SK-N-SH (cell line): Measurements from ENCODE around the gene HM13. TPM values are rescaled to one million over a fixed set of nuclear protein-coding genes. Genes with fewer than 3 reads are reported as not detected.

Source experiments
- CTCF ChIA-PET: fragments of 300-600, 350-600 bp; formaldehyde crosslinking; extraction: SDS; loops from one replicate; lab custom pipeline; 2021; lab: Yijun Ruan, JAX
- POLR2A ChIA-PET: fragments of 350-600 bp; sonication (Branson Sonifier 250); formaldehyde crosslinking; extraction: SDS; loops from one replicate; lab custom pipeline; 2020; ENCODE audit warnings: antibody characterized with exemption, inconsistent platforms; lab: Yijun Ruan, JAX
- DNase-seq: peaks from one replicate; pipeline ENCODE4 v3.0.0; 2012
- H2AFZ ChIP-seq: fragments of 200-600 bp; sonication (generic); 2 replicates; pipeline ENCODE4 v1.8.1; 2016; ENCODE audit warnings: antibody characterized with exemption, mild to moderate bottlenecking, low read depth
- H3F3A ChIP-seq: fragments of 200-600 bp; sonication (generic); replicated peaks from 2 replicates; pipeline ENCODE3; 2016; ENCODE audit warnings: antibody characterized with exemption, mild to moderate bottlenecking; ENCODE audit not compliant: insufficient read depth
- H3K27ac ChIP-seq, 2 experiments: fragments of 200-500 bp in 1 of 2; fragments of 200-600 bp in 1 of 2; sonication (Bioruptor generic) in 1 of 2; sonication (generic), shearing (Covaris generic) in 1 of 2; 2 replicates each; pipeline versions ENCODE4 v1.5.1 to v1.6.1; 2014 to 2016; ENCODE audit warnings: low read depth in 2 of 2, inconsistent platforms in 1 of 2, low read length in 1 of 2, mild to moderate bottlenecking in 1 of 2, mixed read lengths in 1 of 2
- H3K27me3 ChIP-seq: fragments of 200-600 bp; sonication (generic), shearing (Covaris generic); 2 replicates; pipeline ENCODE4 v1.6.1; 2016; ENCODE audit warnings: mixed run types; ENCODE audit not compliant: insufficient read depth
- H3K36me3 ChIP-seq, 2 experiments: fragments of 200-500 bp in 1 of 2; fragments of 200-600 bp in 1 of 2; sonication (Bioruptor generic) in 1 of 2; sonication (generic) in 1 of 2; replicated peaks in 1 of 2; 2 replicates each; pipeline versions ENCODE3 to v1.5.1; 2014 to 2016; ENCODE audit warnings: low read length in 1 of 2, mild to moderate bottlenecking in 1 of 2; ENCODE audit not compliant: insufficient read depth in 2 of 2, control insufficient read depth in 1 of 2
- H3K4me1 ChIP-seq, 2 experiments: fragments of 200-500 bp in 1 of 2; fragments of 200-600 bp in 1 of 2; sonication (Bioruptor generic) in 1 of 2; sonication (generic), shearing (Covaris generic) in 1 of 2; 2 replicates each; pipeline versions ENCODE4 v1.5.1 to v1.6.1; 2014 to 2016; ENCODE audit warnings: low read depth in 1 of 2, low read length in 1 of 2, mixed run types in 1 of 2; ENCODE audit not compliant: insufficient read depth in 2 of 2, control insufficient read depth in 1 of 2
- H3K4me2 ChIP-seq: fragments of 200-600 bp; sonication (generic), shearing (Covaris generic); 2 replicates; pipeline ENCODE4 v1.6.1; 2017; ENCODE audit warnings: mixed run types
- H3K4me3 ChIP-seq, 2 experiments: fragments of 200-500 bp in 1 of 2; fragments of 200-600 bp in 1 of 2; sonication (Bioruptor generic) in 1 of 2; sonication (generic), shearing (Covaris generic) in 1 of 2; 2 replicates each; pipeline versions ENCODE4 v1.5.1 to v1.8.1; 2014 to 2016; ENCODE audit warnings: low read depth in 2 of 2, inconsistent platforms in 1 of 2, low read length in 1 of 2, mild to moderate bottlenecking in 1 of 2, mixed read lengths in 1 of 2, moderate library complexity in 1 of 2
- H3K79me2 ChIP-seq: fragments of 200-600 bp; sonication (generic); 2 replicates; pipeline ENCODE4 v1.8.1; 2017; ENCODE audit warnings: mild to moderate bottlenecking; ENCODE audit not compliant: insufficient read depth
- H3K9ac ChIP-seq: fragments of 200-600 bp; sonication (generic); 2 replicates; pipeline ENCODE4 v1.6.1; 2017; ENCODE audit warnings: mixed run types
- H3K9me2 ChIP-seq: fragments of 200-600 bp; sonication (generic); 2 replicates; pipeline ENCODE4 v1.6.1; 2017; ENCODE audit warnings: mixed run types
- H3K9me3 ChIP-seq: fragments of 200-600 bp; sonication (generic); 2 replicates; pipeline ENCODE4 v1.6.1; 2017; ENCODE audit warnings: mixed run types, mild to moderate bottlenecking, moderate library complexity
- H4K20me1 ChIP-seq: fragments of 200-600 bp; sonication (generic); 2 replicates; pipeline ENCODE4 v1.6.1; 2017; ENCODE audit warnings: mild to moderate bottlenecking, mixed run types; ENCODE audit not compliant: insufficient read depth
- ELF1 ChIP-seq: IDR thresholded peaks from 2 replicates; pipeline ENCODE4 v1.4.0; 2012
- FOXJ3 ChIP-seq: sonication (generic); formaldehyde crosslinking; IDR thresholded peaks from 2 replicates; pipeline ENCODE4 v1.5.1; 2020; ENCODE audit warnings: mild to moderate bottlenecking, missing genetic modification reagents
- FOXM1 ChIP-seq: IDR thresholded peaks from 2 replicates; pipeline ENCODE4 v1.4.0; 2012; ENCODE audit warnings: low read depth, mild to moderate bottlenecking
- GABPA ChIP-seq: IDR thresholded peaks from 2 replicates; pipeline ENCODE4 v1.4.0; 2012; ENCODE audit warnings: low read depth, mild to moderate bottlenecking
- GATA2 ChIP-seq: sonication (generic); formaldehyde crosslinking; IDR thresholded peaks from 2 replicates; pipeline ENCODE4 v1.5.0; 2020; ENCODE audit warnings: mild to moderate bottlenecking, missing genetic modification reagents
- JUND ChIP-seq: IDR thresholded peaks from 2 replicates; pipeline ENCODE4 v1.4.0; 2012
- RAD21 ChIP-seq: IDR thresholded peaks from 2 replicates; pipeline ENCODE4 v1.6.1; 2012; ENCODE audit warnings: mild to moderate bottlenecking, low read length
- RXRA ChIP-seq: IDR thresholded peaks from 2 replicates; pipeline ENCODE4 v1.4.0; 2012; ENCODE audit warnings: low read depth, mild to moderate bottlenecking, borderline replicate concordance
- SIN3A ChIP-seq: IDR thresholded peaks from 2 replicates; pipeline ENCODE4 v1.6.1; 2012; ENCODE audit warnings: low read depth, mild to moderate bottlenecking, low read length, moderate library complexity, borderline replicate concordance
- TAF1 ChIP-seq: IDR thresholded peaks from 2 replicates; pipeline ENCODE4 v1.6.1; 2012; ENCODE audit warnings: low read depth, mild to moderate bottlenecking, low read length, moderate library complexity, borderline replicate concordance
- WGBS: methylation state at CpG from one replicate; pipeline ENCODE4 v1.1.6; 2017; ENCODE audit warnings: low lambda C conversion rate; 5-methylcytosine and 5-hydroxymethylcytosine counted together
- polyA plus RNA-seq, 3 experiments: library from polyadenylated mRNA; depleted of rRNA; stranded (reverse); fragments of >200 nt; gene quantifications; 2 replicates each; pipeline ENCODE4 v1.2.3, GENCODE V29; 2012
- TF ChIP-seq, protein P1 (sequence below): IDR thresholded peaks from 2 replicates; pipeline ENCODE4 v1.4.0; 2012; ENCODE audit warnings: low read depth
- TF ChIP-seq, protein P2 (sequence below): IDR thresholded peaks from 2 replicates; pipeline ENCODE4 v1.4.0; 2012; ENCODE audit warnings: low read depth, borderline replicate concordance
- TF ChIP-seq, protein P3 (sequence below): fragments of 150-350 bp; IDR thresholded peaks from 2 replicates; pipeline ENCODE4 v1.6.1; 2016; ENCODE audit warnings: mild to moderate bottlenecking, low read depth, low read length
- TF ChIP-seq, protein P4 (sequence below): fragments of 150-350 bp; IDR thresholded peaks from 2 replicates; pipeline ENCODE4 v1.6.1; 2017; ENCODE audit warnings: antibody characterized with exemption, low read length, low read depth, borderline replicate concordance

HM13 gene
- polyA plus RNA-seq, 1 of the 3 experiments (the other 2 are of a cell fraction): 160 TPM

DNA sequence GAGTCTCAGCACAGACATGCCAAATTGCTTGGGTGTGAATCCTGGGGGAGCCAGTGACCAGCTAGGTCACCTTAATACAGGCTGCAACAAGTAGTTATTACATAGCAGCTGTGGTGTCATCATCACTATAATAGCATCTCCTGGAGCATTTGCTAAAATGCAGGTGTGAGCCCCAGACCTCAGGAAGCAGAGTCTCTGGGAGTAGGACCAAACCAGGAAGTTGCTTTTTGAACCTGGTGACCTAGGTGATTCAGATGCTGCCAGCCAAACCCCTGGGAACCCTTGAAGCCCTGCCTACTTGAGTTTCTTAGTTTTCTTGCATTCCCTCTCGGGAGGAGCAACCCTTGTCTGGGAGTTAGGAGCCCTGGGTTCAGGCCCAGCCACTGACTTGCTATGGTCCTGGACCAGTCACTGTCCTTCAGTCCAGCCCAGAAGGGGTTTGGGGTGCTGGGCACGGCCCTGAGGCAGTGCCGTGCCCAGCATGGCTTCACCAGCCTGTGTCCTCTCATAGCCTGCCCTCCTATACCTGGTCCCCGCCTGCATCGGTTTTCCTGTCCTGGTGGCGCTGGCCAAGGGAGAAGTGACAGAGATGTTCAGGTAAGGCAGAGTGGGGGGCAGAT is 51.6 kb downstream of the HM13 start:
- Histone ChIP-seq H4K20me1 (no peaks in the 10 kb centered on the region), H3K9me3 (no peaks in the 10 kb centered on the region), H3K9me2 (no peaks in the 10 kb centered on the region), H3K4me2 (no peak overlapping the region), H3K9ac (no peak overlapping the region), H3F3A (peaks cover 55% of the 10 kb centered on the region), H2AFZ (no peak overlapping the region), H3K4me3 (no peak overlapping the region), H3K27ac (peak overlapping the region in 1 of 2 experiments; percentile 99; a peak in 1 of 4 replicates), H3K4me1 (peaks cover 41 to 49% of the 10 kb centered on the region in 2 experiments), H3K27me3 (no peaks in the 10 kb centered on the region), H3K79me2 (no peaks in the 10 kb centered on the region; the same call in 1 of the 2 replicates), H3K36me3 (peaks cover 33 to 40% of the 10 kb centered on the region in 2 experiments)
- TF ChIP-seq, protein P1, sequence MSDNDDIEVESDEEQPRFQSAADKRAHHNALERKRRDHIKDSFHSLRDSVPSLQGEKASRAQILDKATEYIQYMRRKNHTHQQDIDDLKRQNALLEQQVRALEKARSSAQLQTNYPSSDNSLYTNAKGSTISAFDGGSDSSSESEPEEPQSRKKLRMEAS: no peak
- no peak for TF ChIP-seq FOXJ3 (CRISPR knock-in tag)
- TF ChIP-seq JUND: no peak
- no peak for TF ChIP-seq FOXM1
- TF ChIP-seq, protein P2, sequence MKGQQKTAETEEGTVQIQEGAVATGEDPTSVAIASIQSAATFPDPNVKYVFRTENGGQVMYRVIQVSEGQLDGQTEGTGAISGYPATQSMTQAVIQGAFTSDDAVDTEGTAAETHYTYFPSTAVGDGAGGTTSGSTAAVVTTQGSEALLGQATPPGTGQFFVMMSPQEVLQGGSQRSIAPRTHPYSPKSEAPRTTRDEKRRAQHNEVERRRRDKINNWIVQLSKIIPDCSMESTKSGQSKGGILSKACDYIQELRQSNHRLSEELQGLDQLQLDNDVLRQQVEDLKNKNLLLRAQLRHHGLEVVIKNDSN: no peak
- no peak for TF ChIP-seq SIN3A
- no peak for TF ChIP-seq RAD21
- TF ChIP-seq, protein P3, sequence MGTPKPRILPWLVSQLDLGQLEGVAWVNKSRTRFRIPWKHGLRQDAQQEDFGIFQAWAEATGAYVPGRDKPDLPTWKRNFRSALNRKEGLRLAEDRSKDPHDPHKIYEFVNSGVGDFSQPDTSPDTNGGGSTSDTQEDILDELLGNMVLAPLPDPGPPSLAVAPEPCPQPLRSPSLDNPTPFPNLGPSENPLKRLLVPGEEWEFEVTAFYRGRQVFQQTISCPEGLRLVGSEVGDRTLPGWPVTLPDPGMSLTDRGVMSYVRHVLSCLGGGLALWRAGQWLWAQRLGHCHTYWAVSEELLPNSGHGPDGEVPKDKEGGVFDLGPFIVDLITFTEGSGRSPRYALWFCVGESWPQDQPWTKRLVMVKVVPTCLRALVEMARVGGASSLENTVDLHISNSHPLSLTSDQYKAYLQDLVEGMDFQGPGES: no peak
- no peak for TF ChIP-seq RXRA
- DNase-seq: no peak
- ChIA-PET CTCF (interaction anchor here (1.1 to 31.0 kb wide), 4 partner anchors 9 to 158 kb away, joined by 3 to 1802 read pairs (median 10); partner anchors contain the start of genes BCL2L1 and ID1), POLR2A (interaction anchor here (1.0 to 8.9 kb wide), 2 partner anchors 39 to 44 kb away, joined by 4 to 181 read pairs; partner anchors contain the start of gene ID1)
- WGBS: 100% methylated on average over 1 of the region's 6 CpGs

DNA sequence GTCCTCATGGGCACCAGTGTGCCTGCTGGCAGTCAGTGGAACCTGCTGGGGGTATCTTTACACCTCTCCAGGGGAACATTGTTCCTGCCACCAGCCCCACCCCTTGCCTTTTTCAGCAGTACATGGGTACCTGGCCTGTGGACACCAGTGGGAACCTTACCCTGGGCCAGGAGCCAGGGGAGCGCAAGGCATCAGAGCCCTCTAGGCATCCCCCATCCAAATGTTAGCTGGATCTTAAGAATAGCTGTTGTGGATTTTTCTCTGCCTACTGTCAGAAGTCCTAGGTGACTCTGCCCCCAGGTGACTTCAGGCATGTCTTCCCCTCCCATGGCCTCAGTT is 52.0 kb downstream of the HM13 start:
- Histone ChIP-seq H3K27ac (peak overlapping the region; percentile 15 to 99; a peak in 2 of 4 replicates), H3K4me1 (peaks cover 43 to 52% of the 10 kb centered on the region in 2 experiments), H2AFZ (no peak overlapping the region), H3F3A (peaks cover 55% of the 10 kb centered on the region), H3K9me2 (no peaks in the 10 kb centered on the region), H3K4me3 (no peak overlapping the region), H3K4me2 (no peak overlapping the region), H3K79me2 (no peaks in the 10 kb centered on the region; the same call in 1 of the 2 replicates), H3K9me3 (no peaks in the 10 kb centered on the region), H3K36me3 (peaks cover 33 to 40% of the 10 kb centered on the region in 2 experiments), H3K9ac (no peak overlapping the region), H3K27me3 (no peaks in the 10 kb centered on the region), H4K20me1 (no peaks in the 10 kb centered on the region)
- TF ChIP-seq, protein P3: no peak
- no peak for TF ChIP-seq JUND
- TF ChIP-seq GABPA: no peak
- TF ChIP-seq, protein P4, sequence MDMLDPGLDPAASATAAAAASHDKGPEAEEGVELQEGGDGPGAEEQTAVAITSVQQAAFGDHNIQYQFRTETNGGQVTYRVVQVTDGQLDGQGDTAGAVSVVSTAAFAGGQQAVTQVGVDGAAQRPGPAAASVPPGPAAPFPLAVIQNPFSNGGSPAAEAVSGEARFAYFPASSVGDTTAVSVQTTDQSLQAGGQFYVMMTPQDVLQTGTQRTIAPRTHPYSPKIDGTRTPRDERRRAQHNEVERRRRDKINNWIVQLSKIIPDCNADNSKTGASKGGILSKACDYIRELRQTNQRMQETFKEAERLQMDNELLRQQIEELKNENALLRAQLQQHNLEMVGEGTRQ: no peak
- TF ChIP-seq ELF1: no peak
- TF ChIP-seq GATA2 (CRISPR knock-in tag): no peak
- TF ChIP-seq TAF1: no peak
- ChIA-PET POLR2A (interaction anchor here (8.9 kb wide), 1 partner anchor 44 kb away, joined by 181 read pairs; no protein-coding TSS in a partner anchor), CTCF (interaction anchor here (2.3 to 31.0 kb wide), 3 partner anchors 8 to 157 kb away, joined by 15 to 1802 read pairs (median 155); partner anchors contain the start of genes BCL2L1 and ID1)
- DNase-seq: no peak
- 100% methylated on average over 1 of the region's 1 CpG for WGBS
